DOHH2 (cell line): ENCODE data around the gene IL1RAPL1.

Experiments
- H3F3A ChIP-seq: fragments of 200-600 bp; sonication (generic), shearing (Covaris generic); 2 replicates; pipeline ENCODE4 v1.6.0; 2016; ENCODE audit warnings: antibody characterized with exemption, mild to moderate bottlenecking; ENCODE audit not compliant: control insufficient read depth, insufficient read depth
- H3K27ac ChIP-seq: fragments of 200-600 bp; sonication (generic); 2 replicates; pipeline ENCODE4 v1.5.1; 2014; ENCODE audit warnings: low read depth, mild to moderate bottlenecking, low read length, moderate library complexity
- H3K27me3 ChIP-seq: fragments of 200-600 bp; sonication (generic); 2 replicates; pipeline ENCODE4 v1.6.1; 2014; ENCODE audit warnings: mild to moderate bottlenecking, low read length, mixed read lengths; ENCODE audit not compliant: control insufficient read depth
- H3K36me3 ChIP-seq: fragments of 200-600 bp; sonication (generic); 2 replicates; pipeline ENCODE4 v1.6.1; 2014; ENCODE audit warnings: mild to moderate bottlenecking, low read length, moderate library complexity, mixed read lengths; ENCODE audit not compliant: control insufficient read depth
- H3K4me1 ChIP-seq: fragments of 200-600 bp; sonication (generic); 2 replicates; pipeline ENCODE4 v1.6.1; 2014; ENCODE audit warnings: mild to moderate bottlenecking, low read length, mixed read lengths; ENCODE audit not compliant: control insufficient read depth
- H3K4me2 ChIP-seq: fragments of 200-600 bp; sonication (generic); 2 replicates; pipeline ENCODE4 v1.6.0; 2014; ENCODE audit warnings: mild to moderate bottlenecking, low read length, moderate library complexity
- H3K4me3 ChIP-seq: fragments of 200-600 bp; sonication (generic); 2 replicates; pipeline ENCODE4 v1.5.1; 2014; ENCODE audit warnings: mild to moderate bottlenecking, low read length, mixed read lengths
- H3K79me2 ChIP-seq: fragments of 200-600 bp; sonication (generic); 2 replicates; pipeline ENCODE4 v1.6.1; 2014; ENCODE audit warnings: mild to moderate bottlenecking, low read length, mixed read lengths; ENCODE audit not compliant: control insufficient read depth
- H3K9me2 ChIP-seq: fragments of 200-600 bp; sonication (generic); replicated peaks from 2 replicates; pipeline ENCODE4 v1.6.1; 2014; ENCODE audit warnings: mild to moderate bottlenecking, low read length, mixed read lengths; ENCODE audit not compliant: control insufficient read depth
- H3K9me3 ChIP-seq: fragments of 200-600 bp; sonication (generic); 2 replicates; pipeline ENCODE4 v1.6.1; 2014; ENCODE audit warnings: antibody characterized with exemption, low read length, mixed read lengths; ENCODE audit not compliant: control insufficient read depth, insufficient read depth
- H4K20me1 ChIP-seq: fragments of 200-600 bp; sonication (generic); 2 replicates; pipeline ENCODE4 v1.6.0; 2014; ENCODE audit warnings: low read depth, mild to moderate bottlenecking, antibody characterized with exemption, low read length, moderate library complexity; ENCODE audit not compliant: control insufficient read depth, insufficient read depth
- EZH2phosphoT487 ChIP-seq: fragments of 200-600 bp; sonication (generic); IDR thresholded peaks from 2 replicates; pipeline ENCODE4 v1.6.1; 2017; ENCODE audit warnings: borderline replicate concordance, mild to moderate bottlenecking, antibody characterized with exemption, low read length, moderate library complexity, mixed read lengths
- TF ChIP-seq, protein P1 (sequence below): fragments of 200-600 bp; sonication (generic); IDR thresholded peaks from one replicate; pipeline ENCODE4 v1.5.1; 2014; ENCODE audit warnings: antibody characterized with exemption, mild to moderate bottlenecking, low read depth, low read length; ENCODE audit not compliant: poor library complexity, severe bottlenecking

IL1RAPL1 gene

DNA sequence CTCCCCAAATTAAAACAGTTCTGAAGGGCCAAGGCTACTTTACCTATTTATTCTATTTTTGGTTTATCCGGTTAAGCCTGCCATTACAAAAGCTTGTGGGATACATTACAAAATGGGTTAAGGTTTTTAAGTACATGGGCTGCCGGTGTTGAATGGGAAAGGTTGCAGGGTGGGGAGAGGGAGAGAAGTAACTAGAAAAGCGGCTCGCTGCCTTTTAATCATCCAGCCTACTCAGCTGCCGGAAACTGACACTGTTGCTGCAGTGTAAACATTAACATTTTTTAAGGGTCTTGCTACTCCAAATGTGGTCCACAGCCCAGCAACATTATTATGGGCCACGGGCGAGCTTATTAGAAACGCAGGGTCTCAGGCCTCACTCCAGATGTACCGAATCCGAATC, 1.5 kb upstream of the IL1RAPL1 start:
- no peak overlapping the region for H3K4me2 ChIP-seq
- H3K4me3 ChIP-seq = no peak overlapping the region
- no peak overlapping the region for H3K27ac ChIP-seq
- no peaks in the 10 kb centered on the region for H3K79me2 ChIP-seq
- no peak for TF ChIP-seq EZH2phosphoT487
- TF ChIP-seq, protein P1, sequence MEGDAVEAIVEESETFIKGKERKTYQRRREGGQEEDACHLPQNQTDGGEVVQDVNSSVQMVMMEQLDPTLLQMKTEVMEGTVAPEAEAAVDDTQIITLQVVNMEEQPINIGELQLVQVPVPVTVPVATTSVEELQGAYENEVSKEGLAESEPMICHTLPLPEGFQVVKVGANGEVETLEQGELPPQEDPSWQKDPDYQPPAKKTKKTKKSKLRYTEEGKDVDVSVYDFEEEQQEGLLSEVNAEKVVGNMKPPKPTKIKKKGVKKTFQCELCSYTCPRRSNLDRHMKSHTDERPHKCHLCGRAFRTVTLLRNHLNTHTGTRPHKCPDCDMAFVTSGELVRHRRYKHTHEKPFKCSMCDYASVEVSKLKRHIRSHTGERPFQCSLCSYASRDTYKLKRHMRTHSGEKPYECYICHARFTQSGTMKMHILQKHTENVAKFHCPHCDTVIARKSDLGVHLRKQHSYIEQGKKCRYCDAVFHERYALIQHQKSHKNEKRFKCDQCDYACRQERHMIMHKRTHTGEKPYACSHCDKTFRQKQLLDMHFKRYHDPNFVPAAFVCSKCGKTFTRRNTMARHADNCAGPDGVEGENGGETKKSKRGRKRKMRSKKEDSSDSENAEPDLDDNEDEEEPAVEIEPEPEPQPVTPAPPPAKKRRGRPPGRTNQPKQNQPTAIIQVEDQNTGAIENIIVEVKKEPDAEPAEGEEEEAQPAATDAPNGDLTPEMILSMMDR = no peak
- no peaks in the 10 kb centered on the region for H3K4me1 ChIP-seq
- no peaks in the 10 kb centered on the region for H3F3A ChIP-seq
- no peaks in the 10 kb centered on the region for H4K20me1 ChIP-seq
- H3K9me3 ChIP-seq = no peaks in the 10 kb centered on the region
- no peaks in the 10 kb centered on the region for H3K36me3 ChIP-seq
- H3K9me2 ChIP-seq = no peaks in the 10 kb centered on the region
- no peaks in the 10 kb centered on the region for H3K27me3 ChIP-seq

DNA sequence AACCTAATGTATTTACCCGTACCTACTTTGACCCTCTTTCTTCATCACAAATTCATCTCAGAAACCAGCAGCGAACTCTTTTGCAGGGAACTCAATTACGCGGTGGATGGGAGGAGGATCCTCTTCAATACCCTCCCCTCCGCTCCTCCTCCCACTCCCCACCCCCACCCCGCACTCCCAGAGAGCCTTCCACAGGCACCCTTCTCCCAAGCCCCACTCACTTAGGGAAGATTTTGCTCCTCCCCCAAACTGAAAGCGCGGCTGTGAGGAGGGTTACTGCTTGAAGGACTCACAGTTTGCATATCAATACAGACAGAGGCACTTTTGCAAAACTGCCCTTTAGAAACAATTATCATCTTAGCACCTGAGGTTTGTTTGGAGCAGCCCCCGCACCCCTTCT, 960 bp upstream of the IL1RAPL1 start:
- H3K4me2 ChIP-seq = no peak overlapping the region
- no peak overlapping the region for H3K27ac ChIP-seq

DNA sequence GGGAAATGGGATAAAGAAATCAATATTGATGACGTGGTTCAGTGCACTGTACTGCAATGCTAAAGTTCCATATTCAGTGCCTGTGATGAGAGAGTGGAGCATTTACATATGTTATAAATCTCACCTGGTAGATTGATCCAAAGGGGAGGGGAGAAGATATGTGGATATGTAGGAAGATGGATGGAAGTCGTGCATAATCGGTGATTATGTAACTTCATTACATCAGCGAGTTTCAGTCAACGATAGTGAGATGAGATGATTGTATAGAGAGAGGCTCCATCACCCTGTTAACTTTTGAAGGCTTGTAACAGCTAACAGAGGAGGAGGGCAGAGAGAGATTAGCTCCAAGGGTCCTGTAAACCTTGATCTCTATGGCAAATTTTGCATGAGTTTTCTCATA, 1.8 kb downstream of the IL1RAPL1 start:
- H3K27me3 ChIP-seq = no peaks in the 10 kb centered on the region
- H3K4me3 ChIP-seq = no peak overlapping the region
- no peak overlapping the region for H3K4me2 ChIP-seq
- no peak overlapping the region for H3K27ac ChIP-seq
- no peak for TF ChIP-seq EZH2phosphoT487
- TF ChIP-seq, protein P1 = no peak
- H4K20me1 ChIP-seq = no peaks in the 10 kb centered on the region
- H3K9me3 ChIP-seq = no peaks in the 10 kb centered on the region
- H3F3A ChIP-seq = no peaks in the 10 kb centered on the region
- no peaks in the 10 kb centered on the region for H3K9me2 ChIP-seq
- no peaks in the 10 kb centered on the region for H3K4me1 ChIP-seq
- H3K36me3 ChIP-seq = no peaks in the 10 kb centered on the region
- H3K79me2 ChIP-seq = no peaks in the 10 kb centered on the region

More for the DNA sequence above, 960 bp upstream of the IL1RAPL1 start:
- H3K9me2 ChIP-seq = no peaks in the 10 kb centered on the region
- no peak overlapping the region for H3K4me3 ChIP-seq
- TF ChIP-seq, protein P1 = no peak
- TF ChIP-seq EZH2phosphoT487 = no peak
- H3K79me2 ChIP-seq = no peaks in the 10 kb centered on the region
- no peaks in the 10 kb centered on the region for H3K4me1 ChIP-seq
- H3K36me3 ChIP-seq = no peaks in the 10 kb centered on the region
- H3K27me3 ChIP-seq = no peaks in the 10 kb centered on the region
- no peaks in the 10 kb centered on the region for H4K20me1 ChIP-seq
- no peaks in the 10 kb centered on the region for H3K9me3 ChIP-seq
- H3F3A ChIP-seq = no peaks in the 10 kb centered on the region

DNA sequence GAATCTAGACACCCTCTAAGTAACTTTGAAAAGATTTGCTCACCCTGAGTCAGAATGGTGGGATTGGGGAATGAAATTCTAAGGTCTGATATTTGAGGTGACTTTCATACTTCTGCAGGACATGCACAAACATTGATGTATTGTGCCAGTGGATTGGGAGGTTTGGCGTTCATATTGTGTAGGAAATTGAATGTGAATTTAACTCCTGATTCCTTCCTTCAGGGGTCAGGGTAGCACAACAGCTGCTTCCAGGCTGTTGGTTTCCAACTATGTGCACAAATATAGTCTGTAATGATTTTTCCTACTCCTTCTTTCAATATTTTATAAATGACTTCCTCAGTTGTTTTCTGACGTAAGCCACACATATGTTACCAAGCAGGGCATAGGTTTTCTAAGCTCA, 3.1 kb downstream of the IL1RAPL1 start:
- Histone ChIP-seq H3K27ac (no peak overlapping the region), H3K4me1 (no peaks in the 10 kb centered on the region)
- no peak for TF ChIP-seq EZH2phosphoT487
- TF ChIP-seq, protein P1 = no peak

More for the DNA sequence above, 3.1 kb downstream of the IL1RAPL1 start:
- H3K9me2 ChIP-seq = no peaks in the 10 kb centered on the region
- H3K79me2 ChIP-seq = no peaks in the 10 kb centered on the region
- H3K27me3 ChIP-seq = no peaks in the 10 kb centered on the region
- H3F3A ChIP-seq = no peaks in the 10 kb centered on the region
- H3K4me3 ChIP-seq = no peak overlapping the region
- H3K4me2 ChIP-seq = no peak overlapping the region
- no peaks in the 10 kb centered on the region for H4K20me1 ChIP-seq
- no peaks in the 10 kb centered on the region for H3K9me3 ChIP-seq
- no peaks in the 10 kb centered on the region for H3K36me3 ChIP-seq
